ENCODE measurements around the gene RSPH10B2. TPM values are rescaled to one million over a fixed set of nuclear protein-coding genes. Genes with fewer than 3 reads are reported as not detected.
"Not testable (repeated sequence)": the region's sequence is repeated elsewhere in the genome, so short reads cannot be mapped to it uniquely, and the experiment has no call there.

Gene RSPH10B2
- total and polyA plus RNA-seq, 9 of the 15 experiments (the other 6 are each of a cell fraction or from before 2014, with no cell fraction given), result 0.04 to 0.11 (median 0.08) TPM; not detected in 5

GRCh38 chr7:6715898-6716297 is 38.0 kb upstream of the RSPH10B2 start:
- H3K4me2 ChIP-seq (ENCODE audit: insufficient read depth, low read length), result peak overlapping the region; percentile 46
- H3K27ac ChIP-seq (ENCODE audit: extremely low read depth, low read depth, low read length); H3K4me1 ChIP-seq (replicated peaks in 1 of 2; ENCODE audit: control insufficient read depth in 2 of 2, insufficient read depth in 2 of 2, low read length in 2 of 2); H3K9ac ChIP-seq (ENCODE audit: insufficient read depth in 1 of 2, low read depth in 2 of 2, low read length in 2 of 2); FAIRE-seq; DNase-seq (ENCODE audit: extremely low read depth in 1 of 4, low spot score in 3 of 4); H3K9me1 ChIP-seq (ENCODE audit: control insufficient read depth, insufficient read depth, low read length); in situ Hi-C loops (cut with MboI); H3K36me3 ChIP-seq (ENCODE audit: control insufficient read depth, insufficient read depth, low read length); intact Hi-C loops (cut with micrococcal nuclease); H3K9me3 ChIP-seq (replicated peaks; ENCODE audit: control insufficient read depth, insufficient read depth, low read depth, low read length); H3K79me2 ChIP-seq (ENCODE audit: control insufficient read depth, insufficient read depth, low read length); CTCF ChIA-PET (ENCODE audit: low intra/inter-chr PET ratio); H3K4me3 ChIP-seq; POLR2A ChIA-PET; H4K20me1 ChIP-seq (replicated peaks; ENCODE audit: control insufficient read depth, insufficient read depth, low read length); BruUV-seq (replicated peaks): not testable (repeated sequence)
- TF ChIP-seq REST (IDR thresholded peaks at IDR 0.05; ENCODE audit: borderline replicate concordance) (peak; percentile 90), REST (CRISPR knock-in tag; IDR thresholded peaks at IDR 0.05; ENCODE audit: low read depth) (0 out of 2 replicates have a peak, but pooled peaks have one; percentile 27), EHMT2 (IDR thresholded peaks at IDR 0.05) (peak; percentile 65; the same call in 1 of the 2 replicates), MIER1 (IDR thresholded peaks at IDR 0.05; ENCODE audit: low read depth) (peak; percentile 68; the same call in 1 of the 2 replicates)
- 6% methylated on average over 8 of the region's 9 CpGs for WGBS (ENCODE audit: insufficient coverage, low coverage, missing lambda C conversion rate)
- peak overlapping the region; percentile 45; the same call in 1 of the 2 replicates for H2AFZ ChIP-seq (ENCODE audit: low read depth, low read length)
- peaks cover 0 to 30% of the 10 kb centered on the region in 2 experiments; a peak in 3 of 5 replicates for H3K27me3 ChIP-seq (ENCODE audit: control insufficient read depth in 2 of 2, insufficient read depth in 2 of 2, low read length in 2 of 2)
- ATAC-seq, result peak; percentile 61; the same call in 1 of the 3 replicates
